GM13976 (cell line): ENCODE results near the gene TUFT1.

ENCODE experiments used
- DNase-seq: peaks from one replicate; pipeline ENCODE4 v3.0.0; 2012; ENCODE audit warnings: low spot score
- CTCF ChIP-seq: IDR thresholded peaks from 2 replicates; pipeline ENCODE4 v1.5.1; 2012; ENCODE audit warnings: borderline replicate concordance, mild to moderate bottlenecking; ENCODE audit not compliant: insufficient read depth; ENCODE audit errors: extremely low read depth, missing control alignments, control extremely low read depth
- in situ Hi-C: fragments of 300-500 bp; cut with MboI; formaldehyde crosslinking; loops from one replicate; pipeline ENCODE4 v1.12.0; 2022; ENCODE audit warnings: low sequenced_read_pairs, mixed read lengths, inconsistent platforms; ENCODE audit not compliant: unreplicated experiment

TUFT1 gene

GRCh38 chr1:151526735-151527525 is 13.2 kb upstream of the TUFT1 start:
- DNase-seq: no peak
- in situ Hi-C loops: no loop called here
- TF ChIP-seq CTCF: no peak

GRCh38 chr1:151529211-151529702 is 10.9 kb upstream of the TUFT1 start:
- TF ChIP-seq CTCF: no peak
- DNase-seq: no peak
- in situ Hi-C loops: no loop called here

GRCh38 chr1:151529781-151530180 is 10.3 kb upstream of the TUFT1 start:
- in situ Hi-C loops: no loop called here
- TF ChIP-seq CTCF: no peak
- DNase-seq: no peak

- in situ Hi-C loops: no loop called here
- DNase-seq: no peak
- TF ChIP-seq CTCF: no peak
These were observed 9.6 kb upstream of the TUFT1 start for GRCh38 chr1:151530461-151530860.

GRCh38 chr1:151533870-151534269 is 6.2 kb upstream of the TUFT1 start:
- TF ChIP-seq CTCF: no peak
- in situ Hi-C loops: no loop called here
- DNase-seq: no peak

GRCh38 chr1:151534662-151535278 is 5.3 kb upstream of the TUFT1 start:
- DNase-seq: peak; percentile 82
- in situ Hi-C loops: no loop called here
- TF ChIP-seq CTCF: peak; percentile 90
